Measurements from ENCODE around the gene PEX14.
A peak's percentile ranks its signal among the peaks of the same experiment; 100 is the strongest.

Gene PEX14

GRCh38 chr1:10635085-10635896 lies 160.5 kb downstream of the PEX14 start:
- no peak for DNase-seq (ENCODE audit: low spot score)

DNA sequence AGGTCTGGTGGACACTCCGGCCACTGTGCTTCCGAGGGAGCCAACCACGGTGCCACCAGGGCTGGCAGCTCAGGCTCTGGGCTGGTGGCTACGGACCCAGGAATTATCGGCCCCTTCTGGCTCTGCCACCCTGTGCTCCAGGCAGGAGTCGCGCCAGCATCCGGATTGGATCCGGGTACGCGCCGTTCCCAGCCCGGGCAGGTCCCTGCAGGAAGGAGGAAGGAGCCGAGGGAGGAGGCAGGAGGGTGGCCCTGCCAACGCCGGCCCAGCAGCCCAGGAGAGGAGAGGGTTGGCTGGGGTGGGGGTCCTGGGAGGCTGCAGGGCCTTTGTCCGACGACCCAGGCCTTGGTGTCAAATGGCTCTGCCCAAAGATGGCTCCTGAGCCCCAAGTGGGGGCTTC lies 161.2 kb downstream of the PEX14 start:
- DNase-seq (ENCODE audit: low spot score) = no peak

DNA sequence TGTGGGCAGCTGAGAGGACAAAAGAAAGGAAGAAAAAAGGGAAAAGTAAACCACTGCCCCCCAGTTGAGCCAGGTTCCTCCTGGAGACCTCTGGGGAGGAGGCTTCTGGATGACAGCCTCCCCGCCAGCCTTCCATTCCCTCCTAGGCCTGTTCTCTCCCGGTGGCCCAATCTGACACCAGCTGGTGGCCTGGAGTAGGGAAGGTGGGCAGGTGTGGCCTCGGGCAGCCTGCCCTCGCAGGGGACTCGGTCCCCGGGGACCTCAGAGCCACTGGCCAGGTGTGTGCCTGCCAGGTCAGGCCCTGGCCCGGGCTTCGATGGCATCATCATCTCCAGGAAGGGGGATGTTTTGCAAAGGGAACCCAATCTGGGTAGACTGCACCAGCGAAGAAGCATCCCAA lies 162.7 kb downstream of the PEX14 start:
- DNase-seq (ENCODE audit: low spot score) = no peak

GRCh38 chr1:10637834-10638558 lies 163.2 kb downstream of the PEX14 start:
- no peak for DNase-seq (ENCODE audit: low spot score)

- DNase-seq (ENCODE audit: low spot score) = no peak
Observed at GRCh38 chr1:10638559-10639005, 163.8 kb downstream of the PEX14 start.

DNA sequence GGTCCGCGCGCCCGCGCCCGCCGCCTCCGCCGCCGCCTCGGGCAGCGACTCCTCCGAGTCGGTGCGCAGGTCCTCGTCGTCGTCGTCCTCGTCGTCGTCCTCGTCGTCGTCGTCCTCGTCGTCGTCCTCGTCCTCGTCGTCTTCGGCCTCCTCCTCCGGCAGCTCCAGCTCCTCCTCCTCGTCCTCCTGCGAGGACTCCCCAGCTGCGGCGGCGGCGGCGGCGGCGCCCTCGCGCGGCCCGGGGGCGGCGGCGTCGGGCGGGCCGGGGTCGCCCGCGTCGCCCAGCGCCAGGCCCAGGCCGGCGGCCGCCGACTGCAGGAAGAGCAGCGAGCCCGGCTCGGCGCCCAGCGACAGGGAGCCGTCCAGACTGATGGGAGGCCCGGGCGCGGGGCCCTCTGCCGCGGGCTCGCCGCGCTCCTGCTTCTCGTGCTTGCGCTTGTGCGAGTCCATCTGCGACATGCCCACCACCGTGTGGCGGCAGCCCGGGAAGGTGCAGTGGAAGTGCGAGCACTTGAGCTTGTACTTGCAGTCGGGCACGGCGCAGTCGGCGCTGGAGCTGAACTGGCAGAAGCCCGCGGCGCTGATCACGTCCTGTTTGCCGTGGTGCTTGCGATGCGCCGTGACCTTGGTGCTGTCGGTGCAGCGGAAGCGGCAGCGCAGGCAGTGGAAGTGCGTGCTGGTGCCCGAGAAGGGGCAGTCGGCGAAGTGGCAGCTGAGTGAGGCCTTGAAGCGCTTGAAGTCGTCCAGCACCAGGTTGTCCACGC lies 164.4 kb downstream of the PEX14 start:
- DNase-seq (ENCODE audit: low spot score) = no peak

DNA sequence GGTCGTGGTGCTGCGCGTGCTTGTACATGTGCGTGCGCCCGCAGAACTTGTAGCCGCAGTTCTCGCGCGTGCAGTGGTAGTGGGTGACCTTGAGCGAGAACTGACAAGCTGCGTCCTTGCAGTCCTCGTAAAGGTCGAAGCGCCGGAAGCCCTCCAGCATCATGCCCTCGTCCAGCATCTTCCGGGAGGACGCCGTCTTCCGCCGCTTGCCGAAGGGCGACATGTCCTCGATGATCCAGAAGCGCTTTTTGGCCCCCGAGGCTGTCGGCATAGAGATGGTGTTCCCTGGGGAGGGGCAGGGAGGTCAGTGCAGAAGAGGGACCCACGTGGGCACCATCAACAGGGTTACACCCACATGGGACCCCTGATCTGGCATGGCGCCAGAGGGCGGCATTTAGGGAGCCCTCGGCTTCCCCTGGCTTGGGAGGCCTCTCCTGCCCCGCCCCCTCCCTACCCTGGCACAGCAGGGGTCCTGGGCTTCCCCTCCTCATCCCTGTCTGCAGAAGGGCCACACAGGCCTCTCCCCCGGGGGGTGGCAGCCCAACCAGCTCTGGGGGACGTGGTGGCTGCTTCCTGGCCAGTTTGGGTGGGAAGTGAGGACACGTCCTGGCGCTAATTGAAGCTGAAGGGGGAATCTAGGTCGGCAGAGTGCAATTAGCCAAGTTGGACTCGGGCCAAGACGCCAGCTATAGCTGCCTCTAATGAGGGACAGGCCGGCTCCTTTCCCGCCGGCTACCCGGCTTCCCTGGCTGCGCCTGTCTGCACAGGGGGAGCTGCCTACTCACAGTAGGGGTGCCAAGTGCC lies 165.2 kb downstream of the PEX14 start:
- DNase-seq (ENCODE audit: low spot score) = peak; percentile 11

DNA sequence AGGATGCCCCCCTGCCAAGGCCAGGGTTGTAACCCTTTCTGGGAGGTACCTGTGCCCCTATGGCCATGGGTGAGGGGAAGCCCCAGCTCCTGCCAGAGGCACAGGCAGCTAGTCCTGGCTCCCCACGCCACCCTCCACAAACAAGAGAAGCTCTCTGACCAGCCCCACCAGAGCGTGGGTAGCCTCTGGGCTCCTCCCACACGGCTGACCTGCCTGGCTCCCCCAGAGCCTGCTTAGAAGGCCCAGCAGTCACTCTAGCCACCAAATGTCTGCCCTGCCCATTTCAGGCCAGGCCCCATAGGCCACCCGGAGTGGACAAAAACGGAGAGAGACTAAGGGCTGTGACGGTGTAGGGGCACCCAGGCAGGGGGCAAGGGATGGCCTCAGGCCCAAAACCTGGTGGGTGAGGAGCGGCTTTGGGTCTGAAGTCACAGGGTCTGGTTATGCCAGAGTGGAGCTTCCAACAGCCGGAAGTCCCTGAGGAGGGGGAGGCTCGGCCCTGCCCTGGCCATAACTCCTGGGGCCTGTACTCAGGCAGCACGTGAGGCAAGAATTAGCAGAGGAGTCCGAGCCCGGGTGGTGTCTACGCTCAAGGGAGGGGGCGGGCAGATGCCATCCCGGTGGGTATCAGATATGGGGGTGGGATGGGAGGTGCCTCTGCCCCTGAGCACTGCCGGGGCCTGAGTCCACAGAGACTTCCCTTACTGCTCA lies 166.2 kb downstream of the PEX14 start:
- no peak for DNase-seq (ENCODE audit: low spot score)

- DNase-seq (ENCODE audit: low spot score) = no peak
Observed at GRCh38 chr1:10641976-10642375, 167.2 kb downstream of the PEX14 start.

GRCh38 chr1:10642403-10643080 lies 167.8 kb downstream of the PEX14 start:
- no peak for DNase-seq (ENCODE audit: low spot score)

GRCh38 chr1:10643607-10644306 lies 169.0 kb downstream of the PEX14 start:
- DNase-seq (ENCODE audit: low spot score) = no peak

GRCh38 chr1:10644307-10645128 lies 169.8 kb downstream of the PEX14 start:
- no peak for DNase-seq (ENCODE audit: low spot score)

DNA sequence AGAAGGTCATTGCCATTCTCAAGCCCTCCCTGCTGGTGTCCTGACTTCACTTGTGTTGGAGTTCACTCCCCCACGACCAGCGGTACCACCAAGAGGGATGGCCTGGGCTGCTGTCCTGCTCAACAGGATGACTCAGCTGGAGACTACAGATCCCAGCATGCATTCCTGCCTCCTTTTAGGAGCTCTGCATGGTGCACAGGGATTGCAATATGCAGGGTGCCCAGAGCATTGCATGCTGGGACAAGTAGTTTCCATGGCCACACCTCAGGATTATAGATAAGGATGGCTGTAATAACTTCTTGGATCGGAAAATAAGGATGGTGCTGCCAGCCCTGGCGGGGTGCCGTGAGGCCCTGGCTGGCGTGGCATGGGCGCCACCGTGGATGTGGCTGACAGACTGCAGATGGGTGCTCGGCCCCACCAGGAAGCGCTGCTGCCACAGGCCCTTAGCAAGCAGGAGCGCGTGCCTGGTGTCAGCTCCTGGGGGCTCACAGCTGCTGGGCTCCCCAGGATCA lies 171.7 kb downstream of the PEX14 start:
- DNase-seq (ENCODE audit: low spot score) = no peak

DNA sequence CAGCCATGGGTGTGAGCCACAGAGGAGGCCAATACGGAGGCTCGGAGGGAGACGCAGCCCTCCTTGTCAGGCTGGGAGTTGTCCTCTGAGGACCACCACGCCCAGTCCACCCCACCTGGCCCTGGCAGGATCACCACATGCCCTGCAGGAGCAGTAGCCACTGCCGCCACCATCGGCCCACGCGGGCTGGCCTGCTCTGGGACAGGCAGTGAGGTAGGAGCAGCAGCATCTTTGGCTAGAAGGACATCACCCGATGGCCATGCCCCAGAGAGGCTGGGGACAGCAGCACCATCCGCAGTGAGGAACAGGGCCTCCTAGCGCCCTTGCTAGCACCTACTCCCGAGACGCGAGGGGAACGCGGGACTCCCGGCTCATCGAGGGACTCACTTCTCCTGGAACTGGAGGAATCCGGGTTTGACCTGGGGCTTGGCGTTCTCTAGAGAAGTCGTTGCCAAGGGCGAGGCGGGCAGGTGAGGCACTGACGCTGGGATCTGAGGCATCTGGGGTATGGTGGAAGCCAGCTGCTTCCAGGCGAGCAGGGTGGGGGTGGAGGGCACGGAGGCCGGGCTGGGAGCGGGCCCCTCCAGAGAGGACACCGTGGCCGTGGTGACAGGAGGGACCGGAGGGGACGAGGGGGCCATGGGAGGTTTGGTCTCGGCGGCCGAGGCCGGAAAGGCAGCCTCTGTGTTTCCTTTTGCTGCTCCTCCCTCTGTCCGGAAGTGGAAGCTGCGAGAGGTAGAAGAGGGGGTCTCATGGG lies 172.8 kb downstream of the PEX14 start:
- DNase-seq (ENCODE audit: low spot score) = no peak

- DNase-seq (ENCODE audit: low spot score) = no peak
Observed at GRCh38 chr1:10648689-10649516, 174.2 kb downstream of the PEX14 start.

DNA sequence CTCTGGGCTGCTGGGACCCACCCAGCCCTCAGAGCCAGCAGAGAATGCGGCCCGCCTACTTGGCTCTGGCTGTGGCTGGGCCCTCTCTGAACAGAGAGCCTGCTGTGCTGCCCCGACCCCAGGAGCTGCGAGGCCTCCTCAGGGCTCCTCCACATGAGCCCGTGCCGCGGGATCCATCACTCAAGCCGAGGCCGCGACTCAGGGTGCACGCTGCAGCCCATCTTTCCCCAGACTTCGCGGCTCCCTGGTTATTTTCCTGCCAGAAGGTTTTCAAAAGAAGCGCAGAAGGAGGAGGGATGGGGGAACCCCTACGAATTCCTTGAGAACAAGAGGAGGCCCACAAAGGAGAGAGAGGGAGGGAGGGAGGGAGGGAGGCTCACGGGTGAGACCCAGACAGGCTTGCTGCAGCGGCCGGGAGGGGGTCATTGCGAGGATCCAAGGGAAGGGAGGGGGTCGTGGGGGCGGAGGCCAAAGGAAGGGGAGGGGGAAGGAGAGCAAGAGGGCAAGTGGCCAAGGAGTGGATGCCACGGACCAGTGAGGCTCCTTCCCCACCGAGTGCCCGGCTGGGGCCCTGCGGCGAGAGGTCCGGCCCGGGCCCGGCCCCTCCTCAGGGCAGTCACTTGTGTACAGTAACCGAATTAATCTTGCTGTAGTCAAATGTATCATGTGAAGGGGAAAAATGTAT lies 174.9 kb downstream of the PEX14 start:
- no peak for DNase-seq (ENCODE audit: low spot score)

Data from globus pallidus (tissue), 1 donor.